Measurements from ENCODE around the gene UBE2G2.

The UBE2G2 gene

GRCh38 chr21:44829507-44830092 lies 28.0 kb upstream of the UBE2G2 start:
- H3K4me3 Mint-ChIP-seq, result no peak overlapping the region
- H3K9me3 Mint-ChIP-seq, result peaks cover 15% of the 10 kb centered on the region
- ATAC-seq (ENCODE audit: low read depth), result no peak
- no peak overlapping the region for H3K27ac Mint-ChIP-seq
- no peak for DNase-seq (ENCODE audit: low spot score in 2 of 2)
- H3K27me3 Mint-ChIP-seq, result peaks cover 3% of the 10 kb centered on the region
- H3K36me3 Mint-ChIP-seq, result peaks cover 5% of the 10 kb centered on the region
- peaks cover 5% of the 10 kb centered on the region for H3K4me1 Mint-ChIP-seq

GRCh38 chr21:44828362-44829056 lies 26.9 kb upstream of the UBE2G2 start:
- no peak overlapping the region for H3K27ac Mint-ChIP-seq
- H3K36me3 Mint-ChIP-seq, result peaks cover 8% of the 10 kb centered on the region
- H3K4me1 Mint-ChIP-seq, result peaks cover 5% of the 10 kb centered on the region

GRCh38 chr21:44823179-44823660 lies 21.6 kb upstream of the UBE2G2 start:
- no peaks in the 10 kb centered on the region for H3K4me1 Mint-ChIP-seq
- H3K27ac Mint-ChIP-seq, result no peak overlapping the region
- no peak for DNase-seq (ENCODE audit: low spot score in 2 of 2)
- peaks cover 3% of the 10 kb centered on the region for H3K27me3 Mint-ChIP-seq
- no peak for ATAC-seq (ENCODE audit: low read depth)
- peaks cover 23% of the 10 kb centered on the region for H3K9me3 Mint-ChIP-seq
- peaks cover 6% of the 10 kb centered on the region for H3K36me3 Mint-ChIP-seq
- no peak overlapping the region for H3K4me3 Mint-ChIP-seq

More at GRCh38 chr21:44828362-44829056, 26.9 kb upstream of the UBE2G2 start:
- no peak overlapping the region for H3K4me3 Mint-ChIP-seq
- ATAC-seq (ENCODE audit: low read depth) (no peak), DNase-seq (ENCODE audit: low spot score in 2 of 2) (no peak)
- peaks cover 18% of the 10 kb centered on the region for H3K9me3 Mint-ChIP-seq
- peaks cover 3% of the 10 kb centered on the region for H3K27me3 Mint-ChIP-seq

- ATAC-seq (ENCODE audit: low read depth), result no peak
- Mint-ChIP-seq H3K27ac (no peak overlapping the region), H3K36me3 (peaks cover 2% of the 10 kb centered on the region), H3K4me1 (no peaks in the 10 kb centered on the region), H3K27me3 (peaks cover 3% of the 10 kb centered on the region), H3K9me3 (peaks cover 18% of the 10 kb centered on the region), H3K4me3 (no peak overlapping the region)
- DNase-seq (ENCODE audit: low spot score in 2 of 2), result no peak
Measured at GRCh38 chr21:44822484-44823178, 21.0 kb upstream of the UBE2G2 start.

- Mint-ChIP-seq H3K4me3 (no peak overlapping the region), H3K9me3 (peaks cover 13% of the 10 kb centered on the region), H3K27ac (no peak overlapping the region), H3K27me3 (no peaks in the 10 kb centered on the region), H3K36me3 (peaks cover 2% of the 10 kb centered on the region), H3K4me1 (peaks cover 6% of the 10 kb centered on the region)
- no peak for ATAC-seq (ENCODE audit: low read depth)
- no peak for DNase-seq (ENCODE audit: low spot score in 2 of 2)
Measured at GRCh38 chr21:44820851-44821250, 19.2 kb upstream of the UBE2G2 start.

GRCh38 chr21:44819283-44820243 lies 17.9 kb upstream of the UBE2G2 start:
- Mint-ChIP-seq H3K4me1 (peaks cover 6% of the 10 kb centered on the region), H3K27me3 (no peaks in the 10 kb centered on the region), H3K4me3 (peak overlapping the region; percentile 49), H3K9me3 (peaks cover 13% of the 10 kb centered on the region), H3K36me3 (peaks cover 2% of the 10 kb centered on the region), H3K27ac (peak overlapping the region; percentile 41)
- DNase-seq (ENCODE audit: low spot score in 2 of 2), result no peak
- ATAC-seq (ENCODE audit: low read depth), result no peak

- Mint-ChIP-seq H3K27ac (peak overlapping the region; percentile 41), H3K4me3 (peak overlapping the region; percentile 68), H3K4me1 (peaks cover 6% of the 10 kb centered on the region), H3K36me3 (peaks cover under 1% of the 10 kb centered on the region), H3K27me3 (no peaks in the 10 kb centered on the region), H3K9me3 (peaks cover 11% of the 10 kb centered on the region)
- ATAC-seq (ENCODE audit: low read depth) (no peak), DNase-seq (ENCODE audit: low spot score in 2 of 2) (no peak)
Measured at GRCh38 chr21:44818640-44819011, 17.0 kb upstream of the UBE2G2 start.

- Mint-ChIP-seq H3K27ac (peak within 1 kb of the TSS; percentile 41), H3K4me1 (peaks cover 6% of the 10 kb centered on the region), H3K36me3 (no peaks in the 10 kb centered on the region), H3K9me3 (peaks cover 7% of the 10 kb centered on the region), H3K4me3 (peak within 1 kb of the TSS; percentile 68), H3K27me3 (no peaks in the 10 kb centered on the region)
- peak; percentile 95 for DNase-seq (ENCODE audit: low spot score in 2 of 2)
- peak; percentile 75 for ATAC-seq (ENCODE audit: low read depth)
Measured at GRCh38 chr21:44817914-44818639, 16.5 kb upstream of the UBE2G2 start, which contains the start of gene SUMO3. TSS of gene SUMO3 (minus strand) at chr21:44818062. CDS start at chr21:44817968, 94 bp downstream.

GRCh38 chr21:44817506-44817880 lies 15.9 kb upstream of the UBE2G2 start:
- Mint-ChIP-seq H3K9me3 (peaks cover 5% of the 10 kb centered on the region), H3K36me3 (peaks cover 2% of the 10 kb centered on the region), H3K27me3 (no peaks in the 10 kb centered on the region), H3K27ac (peak overlapping the region; percentile 35), H3K4me3 (peak overlapping the region; percentile 68), H3K4me1 (peaks cover 6% of the 10 kb centered on the region)
- ATAC-seq (ENCODE audit: low read depth) (peak; percentile 80), DNase-seq (ENCODE audit: low spot score in 2 of 2) (peak; percentile 87 to 89)

- Mint-ChIP-seq H3K27me3 (no peaks in the 10 kb centered on the region), H3K4me1 (peaks cover 6% of the 10 kb centered on the region), H3K4me3 (peak overlapping the region; percentile 90), H3K36me3 (peaks cover 4% of the 10 kb centered on the region), H3K9me3 (peaks cover 2% of the 10 kb centered on the region), H3K27ac (peak overlapping the region; percentile 67)
- no peak for ATAC-seq (ENCODE audit: low read depth)
- DNase-seq (ENCODE audit: low spot score in 2 of 2), result no peak
Measured at GRCh38 chr21:44816761-44817505, 15.3 kb upstream of the UBE2G2 start.

GRCh38 chr21:44815852-44816628 lies 14.4 kb upstream of the UBE2G2 start:
- Mint-ChIP-seq H3K27ac (peak overlapping the region; percentile 67), H3K4me1 (peaks cover 7% of the 10 kb centered on the region), H3K4me3 (peak overlapping the region; percentile 90), H3K27me3 (no peaks in the 10 kb centered on the region), H3K36me3 (peaks cover 5% of the 10 kb centered on the region), H3K9me3 (peaks cover 2% of the 10 kb centered on the region)
- DNase-seq (ENCODE audit: low spot score in 2 of 2), result no peak
- ATAC-seq (ENCODE audit: low read depth), result no peak

GRCh38 chr21:44815225-44815624 lies 13.6 kb upstream of the UBE2G2 start:
- no peak for DNase-seq (ENCODE audit: low spot score in 2 of 2)
- Mint-ChIP-seq H3K9me3 (peaks cover under 1% of the 10 kb centered on the region), H3K36me3 (peaks cover 8% of the 10 kb centered on the region), H3K4me1 (peaks cover 10% of the 10 kb centered on the region), H3K27me3 (no peaks in the 10 kb centered on the region), H3K4me3 (no peak overlapping the region), H3K27ac (no peak overlapping the region)
- no peak for ATAC-seq (ENCODE audit: low read depth)

Data from memory B cell (primary cell).